Caco-2 (cell line): ENCODE measurements around the gene FAM81A. TPM values are rescaled to one million over a fixed set of nuclear protein-coding genes. Genes with fewer than 3 reads are reported as not detected.
"Not testable (repeated sequence)": the region's sequence is repeated elsewhere in the genome, so short reads cannot be mapped to it uniquely, and the experiment has no call there.

ENCODE experiments used
- BruUV-seq: library from RNA; stranded (reverse); fragments of 400-500 nt; replicated peaks from 2 replicates; lab custom pipeline; 2021; lab: Mats Ljungman, UMichigan
- CTCF ChIA-PET: fragments of 300-600 bp; sonication (Branson Sonifier 250); formaldehyde crosslinking; loops from one replicate; lab custom pipeline; 2022; ENCODE audit warnings: antibody characterized with exemption; lab: Charles Lee
- POLR2A ChIA-PET: fragments of 300-600 bp; sonication (Branson Sonifier 250); formaldehyde crosslinking; loops from one replicate; lab custom pipeline; 2022; ENCODE audit warnings: antibody characterized with exemption; lab: Charles Lee
- DNase-seq, 2 experiments: peaks; one replicate each; pipeline versions ENCODE4 v3.0.0 to v3.0.0-alpha.2; 2020 to 2022
- H3K27me3 ChIP-seq: replicated peaks from 2 replicates; pipeline ENCODE4 v1.6.0; 2011; ENCODE audit warnings: low read length; ENCODE audit not compliant: control insufficient read depth, insufficient read depth
- H3K36me3 ChIP-seq: 2 replicates; pipeline ENCODE4 v1.5.1; 2011; ENCODE audit warnings: low read length; ENCODE audit not compliant: control insufficient read depth, insufficient read depth
- H3K4me1 ChIP-seq: fragments of 250-450 bp; sonication (Bioruptor Pico); 2 replicates; pipeline ENCODE4 v1.5.1; 2020; ENCODE audit warnings: mild to moderate bottlenecking
- H3K4me3 ChIP-seq: 2 replicates; pipeline ENCODE4 v1.5.1; 2011; ENCODE audit warnings: low read depth, mild to moderate bottlenecking, control low read depth, low read length
- H3K9me3 ChIP-seq: fragments of 250-450 bp; sonication (Bioruptor Pico); 2 replicates; pipeline ENCODE4 v1.5.1; 2020; ENCODE audit warnings: mild to moderate bottlenecking, moderate library complexity
- H3K27ac Mint-ChIP-seq: one replicate; pipeline ENCODE4 v1.8.0; 2022; ENCODE audit warnings: mixed read lengths; ENCODE audit not compliant: unreplicated experiment
- H3K27me3 Mint-ChIP-seq: one replicate; pipeline ENCODE4 v1.8.0; 2022; ENCODE audit warnings: mixed read lengths; ENCODE audit not compliant: insufficient read depth, unreplicated experiment
- H3K36me3 Mint-ChIP-seq: one replicate; pipeline ENCODE4 v1.8.0; 2022; ENCODE audit warnings: mild to moderate bottlenecking, mixed read lengths; ENCODE audit not compliant: insufficient read depth, unreplicated experiment
- H3K4me1 Mint-ChIP-seq: one replicate; pipeline ENCODE4 v1.8.0; 2022; ENCODE audit warnings: low read depth, mixed read lengths; ENCODE audit not compliant: unreplicated experiment
- H3K4me3 Mint-ChIP-seq: one replicate; pipeline ENCODE4 v1.8.0; 2022; ENCODE audit warnings: mild to moderate bottlenecking, moderate library complexity, mixed read lengths; ENCODE audit not compliant: unreplicated experiment
- H3K9me3 Mint-ChIP-seq: one replicate; pipeline ENCODE4 v1.8.0; 2022; ENCODE audit warnings: mixed read lengths; ENCODE audit not compliant: unreplicated experiment
- CTCF ChIP-seq, 2 experiments: fragments of 200-600 bp in 1 of 2; IDR thresholded peaks; 1 replicate in 1 of 2; 2 replicates in 1 of 2; pipeline versions ENCODE4 v1.5.1 to v1.8.0; 2011 to 2022; ENCODE audit warnings: antibody characterized with exemption in 1 of 2, control low read depth in 1 of 2, inconsistent platforms in 1 of 2, low read depth in 1 of 2, low read length in 1 of 2, mild to moderate bottlenecking in 1 of 2, moderate library complexity in 1 of 2; ENCODE audit not compliant: insufficient read depth in 1 of 2, severe bottlenecking in 1 of 2, unreplicated experiment in 1 of 2
- intact Hi-C: fragments of 100-400 bp; cut with micrococcal nuclease; formaldehyde crosslinking; loops from one replicate; pipeline ENCODE4 v1.10.0; 2022; ENCODE audit not compliant: unreplicated experiment
- total RNA-seq: library from RNA; stranded (reverse); gene quantifications from 2 replicates; pipeline ENCODE4 v1.2.3, GENCODE V29; 2022

Gene FAM81A
- total RNA-seq, 1 experiment from 2014 or later: 6.8 TPM

- no peak for TF ChIP-seq CTCF (IDR thresholded peaks at IDR 0.05; ENCODE audit: insufficient read depth in 1 of 2, low read depth in 1 of 2, low read length in 1 of 2, severe bottlenecking in 1 of 2, unreplicated experiment in 1 of 2)
- no peaks in the 10 kb centered on the region for H3K4me1 Mint-ChIP-seq
- H3K36me3 Mint-ChIP-seq: no peaks in the 10 kb centered on the region
- CTCF ChIA-PET: interaction anchor here (0.7 to 1.0 kb wide), 3 partner anchors 11 to 108 kb away, joined by 4 to 6 read pairs (median 4); no protein-coding TSS in a partner anchor
- Histone ChIP-seq H3K4me3 (no peak overlapping the region), H3K9me3 (no peaks in the 10 kb centered on the region), H3K36me3 (no peaks in the 10 kb centered on the region), H3K4me1 (no peaks in the 10 kb centered on the region), H3K27me3 (no peaks in the 10 kb centered on the region)
- H3K9me3 Mint-ChIP-seq: no peaks in the 10 kb centered on the region
- no peak overlapping the region for H3K27ac Mint-ChIP-seq
- no peak overlapping the region for H3K4me3 Mint-ChIP-seq
- POLR2A ChIA-PET: interaction anchor here (0.6 kb wide), 1 partner anchor 72 kb away, joined by 3 read pairs; no protein-coding TSS in a partner anchor
- intact Hi-C loops: no loop called here
- DNase-seq: peak in 1 of 2 experiments; percentile 32
- peaks cover 7% of the 10 kb centered on the region for H3K27me3 Mint-ChIP-seq
- BruUV-seq: no TSS peak
These were observed 16.9 kb upstream of the FAM81A start for GRCh38 chr15:59420986-59421618.

DNA sequence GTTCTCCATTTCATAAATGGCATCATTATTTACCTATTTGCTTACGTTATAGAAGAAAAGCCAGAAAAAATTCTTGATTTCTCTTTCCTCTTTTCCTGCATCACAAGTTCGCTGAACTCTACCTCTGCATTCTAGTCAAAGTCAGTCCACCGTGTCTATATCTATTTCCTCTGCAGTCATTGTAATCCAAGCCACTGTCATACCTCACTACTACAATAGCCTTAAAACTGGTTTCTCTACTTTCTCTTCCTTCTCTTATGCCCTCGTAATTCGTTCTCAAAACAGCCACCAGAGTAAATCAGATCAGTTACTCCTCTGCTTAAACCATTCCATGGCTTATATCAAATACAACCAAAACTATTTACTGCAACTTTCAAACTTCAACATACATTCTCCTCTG is 13.4 kb upstream of the FAM81A start:
- H3K4me3 Mint-ChIP-seq: no peak overlapping the region
- Histone ChIP-seq H3K36me3 (no peaks in the 10 kb centered on the region), H3K9me3 (peaks cover 10% of the 10 kb centered on the region), H3K27me3 (no peaks in the 10 kb centered on the region), H3K4me3 (no peak overlapping the region), H3K4me1 (no peaks in the 10 kb centered on the region)
- ChIA-PET POLR2A (no interaction called here), CTCF (no interaction called here)
- H3K27ac Mint-ChIP-seq: no peak overlapping the region
- H3K36me3 Mint-ChIP-seq: no peaks in the 10 kb centered on the region
- no TSS peak for BruUV-seq
- peaks cover 11% of the 10 kb centered on the region for H3K27me3 Mint-ChIP-seq
- no peak for TF ChIP-seq CTCF (IDR thresholded peaks at IDR 0.05; ENCODE audit: insufficient read depth in 1 of 2, low read depth in 1 of 2, low read length in 1 of 2, severe bottlenecking in 1 of 2, unreplicated experiment in 1 of 2)
- intact Hi-C loops: no loop called here
- peaks cover 10% of the 10 kb centered on the region for H3K9me3 Mint-ChIP-seq
- no peaks in the 10 kb centered on the region for H3K4me1 Mint-ChIP-seq
- no peak for DNase-seq

GRCh38 chr15:59428898-59429297 is 9.1 kb upstream of the FAM81A start:
- CTCF ChIA-PET, DNase-seq, H3K4me3 Mint-ChIP-seq, H3K9me3 Mint-ChIP-seq, H3K36me3 ChIP-seq, H3K4me1 Mint-ChIP-seq, H3K4me3 ChIP-seq, H3K27ac Mint-ChIP-seq, intact Hi-C loops, POLR2A ChIA-PET, H3K4me1 ChIP-seq, H3K27me3 ChIP-seq, BruUV-seq, H3K36me3 Mint-ChIP-seq: not testable (repeated sequence)
- H3K27me3 Mint-ChIP-seq: peaks cover 10% of the 10 kb centered on the region
- H3K9me3 ChIP-seq: peaks cover 11% of the 10 kb centered on the region
